ENCODE measurements around the gene BORCS6. TPM values are rescaled to one million over a fixed set of nuclear protein-coding genes. Genes with fewer than 3 reads are reported as not detected.
A peak's percentile ranks its signal among the peaks of the same experiment; 100 is the strongest.

Gene BORCS6
- total and polyA plus RNA-seq, 2 of the 13 experiments (the other 11 are each of a cell fraction or from before 2014, with no cell fraction given), result 2.0 to 5.1 TPM

DNA sequence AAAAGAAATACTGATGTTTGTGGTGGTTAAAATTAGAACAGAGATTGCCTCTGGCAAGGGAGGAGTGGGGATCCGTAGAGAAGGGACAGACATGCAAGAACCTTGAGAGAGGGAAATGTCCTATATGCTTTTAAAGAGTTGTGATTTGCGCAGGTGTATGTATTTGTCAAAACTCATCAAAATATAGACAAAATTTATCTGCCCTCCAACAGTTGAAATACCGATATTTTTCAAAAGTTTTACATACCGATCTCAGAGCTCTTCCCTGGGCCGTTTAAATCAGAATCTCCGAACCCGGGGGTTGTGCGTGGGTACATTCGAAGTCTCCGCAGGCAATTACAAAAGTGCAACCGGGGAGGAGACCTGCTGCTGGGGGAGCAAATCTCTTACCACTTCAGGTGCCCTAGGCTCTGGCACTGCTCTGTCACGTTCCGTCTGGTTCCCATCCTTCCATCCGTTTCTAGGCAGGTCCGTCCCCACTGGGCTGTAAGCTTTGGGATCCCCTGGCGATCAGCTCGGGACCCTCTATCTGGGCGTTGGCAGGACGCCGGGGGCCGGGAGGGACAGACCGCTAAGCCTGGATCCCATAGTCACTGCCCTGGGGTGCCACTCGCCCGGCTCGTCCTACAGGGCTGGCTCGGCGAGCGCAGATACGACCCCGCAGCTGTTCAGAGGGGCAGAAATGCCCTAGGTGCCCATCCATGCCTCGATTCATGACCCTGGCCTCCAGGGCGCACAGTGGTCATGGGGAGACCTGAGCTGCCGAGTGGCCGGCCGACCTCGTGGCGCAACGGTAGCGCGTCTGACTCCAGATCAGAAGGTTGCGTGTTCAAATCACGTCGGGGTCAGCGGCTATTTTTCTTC is 4.2 kb downstream of the BORCS6 start (continued):
- TF ChIP-seq, protein P1, sequence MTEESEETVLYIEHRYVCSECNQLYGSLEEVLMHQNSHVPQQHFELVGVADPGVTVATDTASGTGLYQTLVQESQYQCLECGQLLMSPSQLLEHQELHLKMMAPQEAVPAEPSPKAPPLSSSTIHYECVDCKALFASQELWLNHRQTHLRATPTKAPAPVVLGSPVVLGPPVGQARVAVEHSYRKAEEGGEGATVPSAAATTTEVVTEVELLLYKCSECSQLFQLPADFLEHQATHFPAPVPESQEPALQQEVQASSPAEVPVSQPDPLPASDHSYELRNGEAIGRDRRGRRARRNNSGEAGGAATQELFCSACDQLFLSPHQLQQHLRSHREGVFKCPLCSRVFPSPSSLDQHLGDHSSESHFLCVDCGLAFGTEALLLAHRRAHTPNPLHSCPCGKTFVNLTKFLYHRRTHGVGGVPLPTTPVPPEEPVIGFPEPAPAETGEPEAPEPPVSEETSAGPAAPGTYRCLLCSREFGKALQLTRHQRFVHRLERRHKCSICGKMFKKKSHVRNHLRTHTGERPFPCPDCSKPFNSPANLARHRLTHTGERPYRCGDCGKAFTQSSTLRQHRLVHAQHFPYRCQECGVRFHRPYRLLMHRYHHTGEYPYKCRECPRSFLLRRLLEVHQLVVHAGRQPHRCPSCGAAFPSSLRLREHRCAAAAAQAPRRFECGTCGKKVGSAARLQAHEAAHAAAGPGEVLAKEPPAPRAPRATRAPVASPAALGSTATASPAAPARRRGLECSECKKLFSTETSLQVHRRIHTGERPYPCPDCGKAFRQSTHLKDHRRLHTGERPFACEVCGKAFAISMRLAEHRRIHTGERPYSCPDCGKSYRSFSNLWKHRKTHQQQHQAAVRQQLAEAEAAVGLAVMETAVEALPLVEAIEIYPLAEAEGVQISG (CRISPR knock-in tag; IDR thresholded peaks at IDR 0.05), result peak; percentile 60
- TF ChIP-seq ZNF879 (CRISPR knock-in tag; IDR thresholded peaks at IDR 0.05), result no peak
- TF ChIP-seq CHD4 (IDR thresholded peaks at IDR 0.05; ENCODE audit: borderline replicate concordance, low read length), result no peak
- TF ChIP-seq ZNF567 (CRISPR knock-in tag; IDR thresholded peaks at IDR 0.05; ENCODE audit: borderline replicate concordance), result no peak
- TF ChIP-seq, protein P2, sequence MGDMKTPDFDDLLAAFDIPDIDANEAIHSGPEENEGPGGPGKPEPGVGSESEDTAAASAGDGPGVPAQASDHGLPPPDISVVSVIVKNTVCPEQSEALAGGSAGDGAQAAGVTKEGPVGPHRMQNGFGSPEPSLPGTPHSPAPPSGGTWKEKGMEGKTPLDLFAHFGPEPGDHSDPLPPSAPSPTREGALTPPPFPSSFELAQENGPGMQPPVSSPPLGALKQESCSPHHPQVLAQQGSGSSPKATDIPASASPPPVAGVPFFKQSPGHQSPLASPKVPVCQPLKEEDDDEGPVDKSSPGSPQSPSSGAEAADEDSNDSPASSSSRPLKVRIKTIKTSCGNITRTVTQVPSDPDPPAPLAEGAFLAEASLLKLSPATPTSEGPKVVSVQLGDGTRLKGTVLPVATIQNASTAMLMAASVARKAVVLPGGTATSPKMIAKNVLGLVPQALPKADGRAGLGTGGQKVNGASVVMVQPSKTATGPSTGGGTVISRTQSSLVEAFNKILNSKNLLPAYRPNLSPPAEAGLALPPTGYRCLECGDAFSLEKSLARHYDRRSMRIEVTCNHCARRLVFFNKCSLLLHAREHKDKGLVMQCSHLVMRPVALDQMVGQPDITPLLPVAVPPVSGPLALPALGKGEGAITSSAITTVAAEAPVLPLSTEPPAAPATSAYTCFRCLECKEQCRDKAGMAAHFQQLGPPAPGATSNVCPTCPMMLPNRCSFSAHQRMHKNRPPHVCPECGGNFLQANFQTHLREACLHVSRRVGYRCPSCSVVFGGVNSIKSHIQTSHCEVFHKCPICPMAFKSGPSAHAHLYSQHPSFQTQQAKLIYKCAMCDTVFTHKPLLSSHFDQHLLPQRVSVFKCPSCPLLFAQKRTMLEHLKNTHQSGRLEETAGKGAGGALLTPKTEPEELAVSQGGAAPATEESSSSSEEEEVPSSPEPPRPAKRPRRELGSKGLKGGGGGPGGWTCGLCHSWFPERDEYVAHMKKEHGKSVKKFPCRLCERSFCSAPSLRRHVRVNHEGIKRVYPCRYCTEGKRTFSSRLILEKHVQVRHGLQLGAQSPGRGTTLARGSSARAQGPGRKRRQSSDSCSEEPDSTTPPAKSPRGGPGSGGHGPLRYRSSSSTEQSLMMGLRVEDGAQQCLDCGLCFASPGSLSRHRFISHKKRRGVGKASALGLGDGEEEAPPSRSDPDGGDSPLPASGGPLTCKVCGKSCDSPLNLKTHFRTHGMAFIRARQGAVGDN (CRISPR knock-in tag; IDR thresholded peaks at IDR 0.05), result peak; percentile 75
- TF ChIP-seq JUN (CRISPR knock-in tag; IDR thresholded peaks at IDR 0.05), result no peak
- TF ChIP-seq, protein P3, sequence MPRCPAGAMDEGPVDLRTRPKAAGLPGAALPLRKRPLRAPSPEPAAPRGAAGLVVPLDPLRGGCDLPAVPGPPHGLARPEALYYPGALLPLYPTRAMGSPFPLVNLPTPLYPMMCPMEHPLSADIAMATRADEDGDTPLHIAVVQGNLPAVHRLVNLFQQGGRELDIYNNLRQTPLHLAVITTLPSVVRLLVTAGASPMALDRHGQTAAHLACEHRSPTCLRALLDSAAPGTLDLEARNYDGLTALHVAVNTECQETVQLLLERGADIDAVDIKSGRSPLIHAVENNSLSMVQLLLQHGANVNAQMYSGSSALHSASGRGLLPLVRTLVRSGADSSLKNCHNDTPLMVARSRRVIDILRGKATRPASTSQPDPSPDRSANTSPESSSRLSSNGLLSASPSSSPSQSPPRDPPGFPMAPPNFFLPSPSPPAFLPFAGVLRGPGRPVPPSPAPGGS (CRISPR knock-in tag; IDR thresholded peaks at IDR 0.05), result no peak
- TF ChIP-seq FOXP1 (IDR thresholded peaks at IDR 0.05), result no peak
- TF ChIP-seq FOXP1 (CRISPR knock-in tag; IDR thresholded peaks at IDR 0.05), result no peak
- TF ChIP-seq, protein P4, sequence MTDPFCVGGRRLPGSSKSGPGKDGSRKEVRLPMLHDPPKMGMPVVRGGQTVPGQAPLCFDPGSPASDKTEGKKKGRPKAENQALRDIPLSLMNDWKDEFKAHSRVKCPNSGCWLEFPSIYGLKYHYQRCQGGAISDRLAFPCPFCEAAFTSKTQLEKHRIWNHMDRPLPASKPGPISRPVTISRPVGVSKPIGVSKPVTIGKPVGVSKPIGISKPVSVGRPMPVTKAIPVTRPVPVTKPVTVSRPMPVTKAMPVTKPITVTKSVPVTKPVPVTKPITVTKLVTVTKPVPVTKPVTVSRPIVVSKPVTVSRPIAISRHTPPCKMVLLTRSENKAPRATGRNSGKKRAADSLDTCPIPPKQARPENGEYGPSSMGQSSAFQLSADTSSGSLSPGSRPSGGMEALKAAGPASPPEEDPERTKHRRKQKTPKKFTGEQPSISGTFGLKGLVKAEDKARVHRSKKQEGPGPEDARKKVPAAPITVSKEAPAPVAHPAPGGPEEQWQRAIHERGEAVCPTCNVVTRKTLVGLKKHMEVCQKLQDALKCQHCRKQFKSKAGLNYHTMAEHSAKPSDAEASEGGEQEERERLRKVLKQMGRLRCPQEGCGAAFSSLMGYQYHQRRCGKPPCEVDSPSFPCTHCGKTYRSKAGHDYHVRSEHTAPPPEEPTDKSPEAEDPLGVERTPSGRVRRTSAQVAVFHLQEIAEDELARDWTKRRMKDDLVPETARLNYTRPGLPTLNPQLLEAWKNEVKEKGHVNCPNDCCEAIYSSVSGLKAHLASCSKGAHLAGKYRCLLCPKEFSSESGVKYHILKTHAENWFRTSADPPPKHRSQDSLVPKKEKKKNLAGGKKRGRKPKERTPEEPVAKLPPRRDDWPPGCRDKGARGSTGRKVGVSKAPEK (CRISPR knock-in tag; IDR thresholded peaks at IDR 0.05; ENCODE audit: borderline replicate concordance), result no peak; the same call in 1 of the 2 replicates
- TF ChIP-seq, protein P5, sequence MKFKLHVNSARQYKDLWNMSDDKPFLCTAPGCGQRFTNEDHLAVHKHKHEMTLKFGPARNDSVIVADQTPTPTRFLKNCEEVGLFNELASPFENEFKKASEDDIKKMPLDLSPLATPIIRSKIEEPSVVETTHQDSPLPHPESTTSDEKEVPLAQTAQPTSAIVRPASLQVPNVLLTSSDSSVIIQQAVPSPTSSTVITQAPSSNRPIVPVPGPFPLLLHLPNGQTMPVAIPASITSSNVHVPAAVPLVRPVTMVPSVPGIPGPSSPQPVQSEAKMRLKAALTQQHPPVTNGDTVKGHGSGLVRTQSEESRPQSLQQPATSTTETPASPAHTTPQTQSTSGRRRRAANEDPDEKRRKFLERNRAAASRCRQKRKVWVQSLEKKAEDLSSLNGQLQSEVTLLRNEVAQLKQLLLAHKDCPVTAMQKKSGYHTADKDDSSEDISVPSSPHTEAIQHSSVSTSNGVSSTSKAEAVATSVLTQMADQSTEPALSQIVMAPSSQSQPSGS (CRISPR knock-in tag; IDR thresholded peaks at IDR 0.05), result peak; percentile 58; the same call in 1 of the 2 replicates
- no peak for TF ChIP-seq ZNF3 (CRISPR knock-in tag; IDR thresholded peaks at IDR 0.05)
- peak; percentile 66 for TF ChIP-seq YY1 (IDR thresholded peaks at IDR 0.05; ENCODE audit: insufficient read depth, insufficient replicate concordance, low read depth, low read length)
- peak; percentile 76; the same call in 1 of the 2 replicates for TF ChIP-seq ZNF331 (CRISPR knock-in tag; IDR thresholded peaks at IDR 0.05)
- no peak for TF ChIP-seq SOX5 (CRISPR knock-in tag; IDR thresholded peaks at IDR 0.05; ENCODE audit: borderline replicate concordance)

Measured in HepG2 (cell line).